RWPE2 (cell line): ENCODE results near the gene RNF128.

Experiments
- ATAC-seq: fragments of 200-7000 bp; cut with Tn5 transposase; 3 replicates; pipeline ENCODE4 v1.9.1; 2021; ENCODE audit warnings: low read depth
- DNase-seq: peaks from one replicate; pipeline ENCODE4 v3.0.0-alpha.2; 2020; ENCODE audit warnings: low spot score
- H3K27ac ChIP-seq: fragments of 450-650 bp; 2 replicates; pipeline ENCODE4 v1.5.1; 2017; ENCODE audit warnings: mild to moderate bottlenecking; ENCODE audit not compliant: poor library complexity, severe bottlenecking
- H3K27me3 ChIP-seq: fragments of 250-450 bp; sonication (Bioruptor Pico); 2 replicates; pipeline ENCODE4 v1.5.1; 2021; ENCODE audit warnings: mild to moderate bottlenecking, moderate library complexity; ENCODE audit not compliant: insufficient read depth, poor library complexity, severe bottlenecking
- H3K36me3 ChIP-seq: fragments of 250-450 bp; sonication (Bioruptor Pico); 2 replicates; pipeline ENCODE4 v1.5.1; 2020; ENCODE audit warnings: low read depth, mild to moderate bottlenecking, moderate library complexity
- H3K4me1 ChIP-seq: fragments of 250-450 bp; sonication (Bioruptor Pico); 2 replicates; pipeline ENCODE4 v1.5.1; 2021; ENCODE audit warnings: mild to moderate bottlenecking, moderate library complexity; ENCODE audit not compliant: insufficient read depth, poor library complexity, severe bottlenecking
- H3K4me3 ChIP-seq: fragments of 250-450 bp; sonication (Bioruptor Pico); 2 replicates; pipeline ENCODE4 v1.5.1; 2021; ENCODE audit warnings: mild to moderate bottlenecking, moderate library complexity; ENCODE audit not compliant: severe bottlenecking
- H3K9me3 ChIP-seq: fragments of 250-450 bp; sonication (Bioruptor Pico); 2 replicates; pipeline ENCODE4 v1.5.1; 2021; ENCODE audit warnings: mild to moderate bottlenecking, moderate library complexity; ENCODE audit not compliant: severe bottlenecking
- TF ChIP-seq, protein P1 (sequence below): fragments of 450-650 bp; IDR thresholded peaks from one replicate; pipeline ENCODE4 v1.5.1; 2017; ENCODE audit warnings: mild to moderate bottlenecking, moderate library complexity; ENCODE audit not compliant: poor library complexity, severe bottlenecking

RNF128 gene, protein sequence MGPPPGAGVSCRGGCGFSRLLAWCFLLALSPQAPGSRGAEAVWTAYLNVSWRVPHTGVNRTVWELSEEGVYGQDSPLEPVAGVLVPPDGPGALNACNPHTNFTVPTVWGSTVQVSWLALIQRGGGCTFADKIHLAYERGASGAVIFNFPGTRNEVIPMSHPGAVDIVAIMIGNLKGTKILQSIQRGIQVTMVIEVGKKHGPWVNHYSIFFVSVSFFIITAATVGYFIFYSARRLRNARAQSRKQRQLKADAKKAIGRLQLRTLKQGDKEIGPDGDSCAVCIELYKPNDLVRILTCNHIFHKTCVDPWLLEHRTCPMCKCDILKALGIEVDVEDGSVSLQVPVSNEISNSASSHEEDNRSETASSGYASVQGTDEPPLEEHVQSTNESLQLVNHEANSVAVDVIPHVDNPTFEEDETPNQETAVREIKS

DNA sequence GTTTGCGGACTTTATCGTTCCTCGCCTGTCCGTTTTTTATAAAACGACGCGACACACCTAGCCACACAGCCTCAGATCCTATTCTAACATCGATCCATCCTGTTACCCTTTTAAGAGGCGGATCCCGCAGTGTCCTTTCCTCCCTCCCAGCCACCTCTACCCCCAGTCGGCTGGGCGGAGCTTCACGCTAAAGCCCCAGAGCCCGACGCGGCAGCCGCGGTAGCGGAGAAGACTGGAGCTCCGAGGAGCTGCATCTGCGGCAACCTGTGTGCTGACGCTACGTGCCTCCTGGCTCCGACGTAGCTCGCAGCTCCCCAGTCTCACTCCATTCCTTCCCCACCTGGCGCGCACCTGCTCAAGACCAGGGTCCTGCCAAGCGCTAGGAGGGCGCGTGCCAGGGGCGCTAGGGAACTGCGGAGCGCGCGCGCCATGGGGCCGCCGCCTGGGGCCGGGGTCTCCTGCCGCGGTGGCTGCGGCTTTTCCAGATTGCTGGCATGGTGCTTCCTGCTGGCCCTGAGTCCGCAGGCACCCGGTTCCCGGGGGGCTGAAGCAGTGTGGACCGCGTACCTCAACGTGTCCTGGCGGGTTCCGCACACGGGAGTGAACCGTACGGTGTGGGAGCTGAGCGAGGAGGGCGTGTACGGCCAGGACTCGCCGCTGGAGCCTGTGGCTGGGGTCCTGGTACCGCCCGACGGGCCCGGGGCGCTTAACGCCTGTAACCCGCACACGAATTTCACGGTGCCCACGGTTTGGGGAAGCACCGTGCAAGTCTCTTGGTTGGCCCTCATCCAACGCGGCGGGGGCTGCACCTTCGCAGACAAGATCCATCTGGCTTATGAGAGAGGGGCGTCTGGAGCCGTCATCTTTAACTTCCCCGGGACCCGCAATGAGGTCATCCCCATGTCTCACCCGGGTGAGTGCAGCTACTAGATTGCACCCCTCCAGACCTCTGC, at the start of gene RNF128:
RNF128 (plus strand) TSS at position 217 of the 953 bp plus-strand sequence; CDS start at position 430, 213 bp downstream.
- TF ChIP-seq, protein P1, sequence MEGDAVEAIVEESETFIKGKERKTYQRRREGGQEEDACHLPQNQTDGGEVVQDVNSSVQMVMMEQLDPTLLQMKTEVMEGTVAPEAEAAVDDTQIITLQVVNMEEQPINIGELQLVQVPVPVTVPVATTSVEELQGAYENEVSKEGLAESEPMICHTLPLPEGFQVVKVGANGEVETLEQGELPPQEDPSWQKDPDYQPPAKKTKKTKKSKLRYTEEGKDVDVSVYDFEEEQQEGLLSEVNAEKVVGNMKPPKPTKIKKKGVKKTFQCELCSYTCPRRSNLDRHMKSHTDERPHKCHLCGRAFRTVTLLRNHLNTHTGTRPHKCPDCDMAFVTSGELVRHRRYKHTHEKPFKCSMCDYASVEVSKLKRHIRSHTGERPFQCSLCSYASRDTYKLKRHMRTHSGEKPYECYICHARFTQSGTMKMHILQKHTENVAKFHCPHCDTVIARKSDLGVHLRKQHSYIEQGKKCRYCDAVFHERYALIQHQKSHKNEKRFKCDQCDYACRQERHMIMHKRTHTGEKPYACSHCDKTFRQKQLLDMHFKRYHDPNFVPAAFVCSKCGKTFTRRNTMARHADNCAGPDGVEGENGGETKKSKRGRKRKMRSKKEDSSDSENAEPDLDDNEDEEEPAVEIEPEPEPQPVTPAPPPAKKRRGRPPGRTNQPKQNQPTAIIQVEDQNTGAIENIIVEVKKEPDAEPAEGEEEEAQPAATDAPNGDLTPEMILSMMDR = no peak
- no peaks in the 10 kb centered on the region for H3K9me3 ChIP-seq
- H3K27ac ChIP-seq = no peak within 1 kb of the TSS
- H3K4me3 ChIP-seq = peak within 1 kb of the TSS; percentile 32
- no peaks in the 10 kb centered on the region for H3K4me1 ChIP-seq
- H3K27me3 ChIP-seq = peaks cover 14% of the 10 kb centered on the region
- DNase-seq = peak; percentile 38
- ATAC-seq = peak; percentile 85
- H3K36me3 ChIP-seq = no peaks in the 10 kb centered on the region

DNA sequence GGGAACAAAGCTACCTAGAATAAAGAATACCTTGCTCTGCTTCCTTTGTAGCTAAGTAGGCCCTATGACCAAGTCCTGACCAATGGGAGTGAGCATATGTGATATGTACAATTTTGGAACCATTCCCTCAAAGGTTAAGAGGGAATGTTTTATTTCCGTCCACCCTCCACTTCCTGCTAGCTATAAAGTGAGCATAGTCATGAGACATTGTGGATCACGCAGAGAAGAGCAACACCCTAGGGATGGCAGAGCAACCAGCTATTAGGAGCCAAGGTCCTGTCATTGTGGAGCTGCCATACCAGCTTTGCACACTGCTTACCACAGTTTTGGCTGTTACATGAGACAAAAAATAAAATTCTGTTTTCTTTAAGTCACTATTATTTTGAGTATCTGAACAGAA, 45.8 kb upstream of the RNF128 start:
- no peaks in the 10 kb centered on the region for H3K27me3 ChIP-seq
- ATAC-seq = no peak
- TF ChIP-seq, protein P1 = no peak
- no peaks in the 10 kb centered on the region for H3K4me1 ChIP-seq
- no peaks in the 10 kb centered on the region for H3K9me3 ChIP-seq
- no peaks in the 10 kb centered on the region for H3K36me3 ChIP-seq
- DNase-seq = no peak
- H3K4me3 ChIP-seq = no peak overlapping the region
- no peak overlapping the region for H3K27ac ChIP-seq

DNA sequence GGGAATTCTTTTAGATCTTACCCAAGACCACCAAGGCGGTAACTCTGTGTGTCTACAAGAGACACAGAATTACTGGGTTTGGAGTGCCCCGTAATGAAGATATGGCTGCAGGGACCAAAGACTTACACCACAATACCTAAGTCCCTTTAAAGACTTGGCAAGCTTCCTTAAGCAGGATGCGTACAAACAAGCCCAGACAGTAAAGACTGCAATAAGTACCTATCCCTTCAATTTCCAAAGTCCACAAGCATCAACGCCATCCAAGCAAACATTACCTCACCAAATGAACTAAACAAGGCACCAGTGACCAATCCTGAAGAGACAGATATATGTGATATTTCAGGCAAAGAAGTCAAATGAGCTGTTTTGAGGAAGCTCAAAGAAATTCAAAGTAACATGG, 42.3 kb upstream of the RNF128 start:
- Histone ChIP-seq H3K36me3 (no peaks in the 10 kb centered on the region), H3K4me1 (no peaks in the 10 kb centered on the region), H3K9me3 (no peaks in the 10 kb centered on the region), H3K27ac (no peak overlapping the region), H3K27me3 (no peaks in the 10 kb centered on the region), H3K4me3 (no peak overlapping the region)
- TF ChIP-seq, protein P1 = no peak
- ATAC-seq (no peak), DNase-seq (no peak)

DNA sequence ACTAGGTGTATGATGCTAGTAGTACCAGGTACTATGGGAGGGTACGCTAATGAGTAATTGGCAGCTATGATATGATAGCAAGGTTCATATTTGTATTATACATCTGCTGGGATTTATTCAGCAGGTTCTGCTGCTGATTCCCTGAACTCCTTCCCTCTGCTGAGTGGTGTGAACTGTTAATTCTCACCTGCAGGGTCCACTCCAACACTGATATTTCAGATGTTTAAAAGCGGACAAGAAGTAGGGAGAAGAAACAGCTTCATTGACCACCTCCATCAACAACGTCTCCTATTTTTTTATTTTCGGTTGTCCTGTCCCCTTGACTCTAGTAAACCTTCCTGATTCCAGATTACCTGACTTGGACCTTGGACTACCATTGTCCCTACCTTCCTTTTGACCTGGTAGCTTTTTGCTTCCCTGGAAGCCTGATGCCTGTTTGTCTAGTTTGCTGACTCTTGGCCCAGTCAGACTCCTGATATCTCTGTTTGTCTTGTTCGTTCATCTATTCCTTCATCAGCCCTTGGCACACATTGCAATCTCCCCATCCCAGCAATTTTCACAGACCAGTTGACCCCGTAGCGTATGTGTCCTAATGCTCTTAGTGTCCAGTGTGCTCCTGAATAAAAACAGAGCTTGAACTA, 34.0 kb upstream of the RNF128 start:
- Histone ChIP-seq H3K4me3 (no peak overlapping the region), H3K27ac (no peak overlapping the region), H3K36me3 (no peaks in the 10 kb centered on the region), H3K27me3 (no peaks in the 10 kb centered on the region), H3K4me1 (no peaks in the 10 kb centered on the region), H3K9me3 (no peaks in the 10 kb centered on the region)
- TF ChIP-seq, protein P1 = no peak
- ATAC-seq (no peak), DNase-seq (no peak)
